Measurements from ENCODE around the gene UGT2B28.
"Not testable (repeated sequence)": the region's sequence is repeated elsewhere in the genome, so short reads cannot be mapped to it uniquely, and the experiment has no call there.

The UGT2B28 gene

DNA sequence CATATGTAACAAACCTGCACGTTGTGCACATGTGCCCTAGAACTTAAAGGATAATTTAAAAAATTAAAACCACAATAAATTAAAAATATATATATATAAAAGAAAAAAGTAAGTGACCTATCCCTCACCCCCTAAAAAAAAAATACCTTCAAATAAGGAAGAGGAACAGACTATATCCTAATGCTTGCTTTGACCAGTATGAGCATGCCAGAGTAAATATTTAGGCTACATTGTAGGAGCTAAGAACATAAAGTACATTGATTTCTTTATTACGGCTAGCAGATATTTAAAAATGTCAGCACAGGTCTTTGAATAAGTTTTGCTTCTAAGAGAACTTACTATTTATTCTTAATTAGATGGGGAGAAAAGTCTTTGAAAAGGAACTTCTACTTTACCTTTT, 62.8 kb downstream of the UGT2B28 start:
- H3K9me3 ChIP-seq (ENCODE audit: control insufficient read depth, low read length); H3K27ac ChIP-seq (ENCODE audit: insufficient read depth, low read length, poor library complexity, severe bottlenecking); H3K4me3 ChIP-seq (ENCODE audit: insufficient read depth, low read depth, low read length, poor library complexity, severe bottlenecking); H3K36me3 ChIP-seq (ENCODE audit: control insufficient read depth, insufficient read depth, low read length); DNase-seq; H3K4me1 ChIP-seq (ENCODE audit: control insufficient read depth, insufficient read depth, low read length, poor library complexity, severe bottlenecking); H3K27me3 ChIP-seq (replicated peaks; ENCODE audit: control insufficient read depth, insufficient read depth, low read length, poor library complexity, severe bottlenecking): not testable (repeated sequence)

DNA sequence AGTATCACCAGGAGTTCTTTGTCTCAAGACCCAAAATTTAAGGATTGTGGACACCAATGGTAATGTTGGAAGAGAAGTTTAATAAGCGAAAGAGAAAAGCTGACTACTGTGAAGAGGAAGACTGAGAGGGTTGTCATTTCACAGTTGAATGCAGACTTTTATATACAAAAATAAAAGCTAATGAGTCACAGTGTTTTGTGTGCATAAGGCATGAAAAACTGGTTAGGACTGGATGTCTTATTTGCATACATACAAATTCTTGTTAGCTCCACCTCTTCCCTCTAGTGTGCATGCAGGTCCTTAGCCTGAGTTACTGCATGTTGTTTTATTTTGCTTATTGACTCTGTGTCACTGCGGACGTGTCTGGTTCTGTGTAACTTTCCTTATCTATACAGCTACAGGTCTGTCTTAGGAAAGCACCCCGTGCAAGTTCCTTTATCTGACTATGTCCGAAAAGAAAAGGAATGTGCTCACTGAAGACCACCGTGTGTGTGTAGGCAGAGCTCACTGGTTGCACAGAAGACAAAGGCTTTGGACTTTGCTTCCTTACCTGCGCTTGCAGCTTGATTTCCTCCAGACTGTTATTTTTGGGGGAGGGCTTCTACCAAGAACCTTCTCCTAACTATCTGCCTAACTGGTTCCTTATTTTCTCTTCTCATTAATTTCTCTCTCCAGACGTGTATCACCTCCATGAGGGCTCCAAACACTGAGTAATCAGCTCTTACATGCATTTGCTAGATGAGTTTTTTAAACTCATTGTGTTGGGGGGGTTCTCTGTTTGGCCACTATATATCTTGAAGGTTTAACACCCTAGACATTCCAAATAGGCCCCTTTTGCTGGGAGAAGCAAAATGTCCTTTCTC, 63.5 kb downstream of the UGT2B28 start:
- not testable (repeated sequence) for H3K36me3 ChIP-seq (ENCODE audit: control insufficient read depth, insufficient read depth, low read length); H3K9me3 ChIP-seq (ENCODE audit: control insufficient read depth, low read length); H3K4me1 ChIP-seq (ENCODE audit: control insufficient read depth, insufficient read depth, low read length, poor library complexity, severe bottlenecking); DNase-seq; H3K27ac ChIP-seq (ENCODE audit: insufficient read depth, low read length, poor library complexity, severe bottlenecking); H3K4me3 ChIP-seq (ENCODE audit: insufficient read depth, low read depth, low read length, poor library complexity, severe bottlenecking); H3K27me3 ChIP-seq (replicated peaks; ENCODE audit: control insufficient read depth, insufficient read depth, low read length, poor library complexity, severe bottlenecking)
